Body of pancreas (tissue), 4 donors: ENCODE measurements around the gene SGMS1. TPM values are rescaled to one million over a fixed set of nuclear protein-coding genes. Genes with fewer than 3 reads are reported as not detected.
A peak's percentile ranks its signal among the peaks of the same experiment; 100 is the strongest.

Source experiments
- ATAC-seq: fragments of 150-250 bp; one replicate; pipeline ENCODE4 v1.9.1; 2016
- DNase-seq, 4 donors: peaks; one replicate each; pipeline ENCODE4 v3.0.0-alpha.2; 2019
- H3K27ac ChIP-seq, 4 donors: fragments of 200-600 bp; sonication (generic); 1 replicate in 3 of 4; 2 replicates in 1 of 4; pipeline versions ENCODE4 v1.5.1 to v1.6.1; 2016 to 2019; ENCODE audit warnings: mild to moderate bottlenecking in 1 of 4, mixed read lengths in 1 of 4, moderate library complexity in 1 of 4
- H3K27me3 ChIP-seq, 2 donors: fragments of 200-600 bp; sonication (generic); one replicate each; pipeline ENCODE4 v1.6.0; 2016; ENCODE audit warnings: mild to moderate bottlenecking in 1 of 2
- H3K36me3 ChIP-seq, 2 donors: fragments of 200-600 bp; sonication (generic); replicated peaks in 1 of 2; 2 replicates each; pipeline ENCODE4 v1.5.1; 2016; ENCODE audit warnings: low read depth in 2 of 2; ENCODE audit not compliant: insufficient read depth in 1 of 2
- H3K4me1 ChIP-seq: fragments of 200-600 bp; sonication (generic); one replicate; pipeline ENCODE4 v1.6.0; 2016
- H3K4me3 ChIP-seq, 2 donors: fragments of 200-600 bp; sonication (generic); 1 replicate in 1 of 2; 2 replicates in 1 of 2; pipeline ENCODE4 v1.5.1; 2016 to 2019
- H3K9me3 ChIP-seq, 3 donors: fragments of 200-600 bp; sonication (generic); 1 replicate in 2 of 3; 2 replicates in 1 of 3; pipeline ENCODE4 v1.5.1; 2016
- CTCF ChIP-seq, 7 experiments: fragments of 450-650 bp in 4 of 7; fragments of 200-600 bp in 3 of 7; sonication (generic) in 3 of 7; IDR thresholded peaks; one replicate each; pipeline ENCODE4 v1.5.1; 2016 to 2019; ENCODE audit warnings: antibody characterized with exemption in 7 of 7
- POLR2A ChIP-seq, 3 donors: fragments of 450-650 bp; IDR thresholded peaks; one replicate each; pipeline ENCODE4 v1.6.1; 2016; ENCODE audit warnings: antibody characterized with exemption in 3 of 3, mild to moderate bottlenecking in 2 of 3
- WGBS, 2 donors: methylation state at CpG; one replicate each; pipeline ENCODE4 v1.1.5; 2017; 5-methylcytosine and 5-hydroxymethylcytosine counted together
- intact Hi-C: fragments of 100-400 bp; cut with DNase I; formaldehyde crosslinking; loops from one replicate; pipeline ENCODE4 v1.15.1; 2023
- total RNA-seq, 2 donors: library from RNA; depleted of rRNA; stranded (reverse); fragments of >200 nt; gene quantifications; one replicate each; pipeline ENCODE4 v1.1.0, GENCODE V29; 2016

Gene SGMS1
- total RNA-seq, 2 donors from 2014 or later = 46.2 to 68.9 TPM

DNA sequence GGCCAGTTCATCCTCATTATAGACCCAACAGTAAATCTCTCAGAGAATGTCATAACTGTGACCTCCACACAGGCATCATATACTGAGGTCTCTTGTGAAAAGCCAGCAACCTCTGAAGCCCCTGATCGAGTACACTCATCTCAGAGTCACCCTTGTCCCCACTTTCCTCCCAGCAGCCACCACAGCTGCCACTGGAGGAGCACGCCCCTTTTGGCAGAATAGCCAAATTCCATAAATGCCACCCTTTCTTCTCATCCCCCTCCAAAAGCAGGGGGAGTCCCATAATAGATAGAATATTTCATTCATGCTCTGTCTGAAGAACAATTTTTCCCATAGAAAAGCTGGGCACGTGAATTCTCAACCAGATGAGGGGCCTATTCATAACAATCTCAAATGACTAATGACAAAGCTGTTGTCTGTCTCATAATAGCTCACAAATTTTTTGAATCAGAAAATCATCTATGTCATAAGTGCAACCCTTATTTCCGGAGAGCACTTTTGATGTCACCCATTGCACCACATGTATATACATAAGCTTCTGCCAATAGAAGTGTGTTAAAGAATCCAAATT lies 47.4 kb downstream of the SGMS1 start:
- intact Hi-C loops = no loop called here
- Histone ChIP-seq H3K27me3 (no peaks in the 10 kb centered on the region), H3K36me3 (no peaks in the 10 kb centered on the region), H3K27ac (peak overlapping the region in 3 of 4 donors; percentile 67 to 88 (median 67)), H3K4me3 (no peak overlapping the region), H3K9me3 (no peaks in the 10 kb centered on the region), H3K4me1 (peaks cover 72% of the 10 kb centered on the region)
- ATAC-seq = no peak
- 63 to 75% methylated on average over 4 of the region's 4 CpGs for WGBS, 2 donors
- no peak for DNase-seq
- TF ChIP-seq CTCF (IDR thresholded peaks at IDR 0.05) (no peak), POLR2A (IDR thresholded peaks at IDR 0.05) (no peak)

DNA sequence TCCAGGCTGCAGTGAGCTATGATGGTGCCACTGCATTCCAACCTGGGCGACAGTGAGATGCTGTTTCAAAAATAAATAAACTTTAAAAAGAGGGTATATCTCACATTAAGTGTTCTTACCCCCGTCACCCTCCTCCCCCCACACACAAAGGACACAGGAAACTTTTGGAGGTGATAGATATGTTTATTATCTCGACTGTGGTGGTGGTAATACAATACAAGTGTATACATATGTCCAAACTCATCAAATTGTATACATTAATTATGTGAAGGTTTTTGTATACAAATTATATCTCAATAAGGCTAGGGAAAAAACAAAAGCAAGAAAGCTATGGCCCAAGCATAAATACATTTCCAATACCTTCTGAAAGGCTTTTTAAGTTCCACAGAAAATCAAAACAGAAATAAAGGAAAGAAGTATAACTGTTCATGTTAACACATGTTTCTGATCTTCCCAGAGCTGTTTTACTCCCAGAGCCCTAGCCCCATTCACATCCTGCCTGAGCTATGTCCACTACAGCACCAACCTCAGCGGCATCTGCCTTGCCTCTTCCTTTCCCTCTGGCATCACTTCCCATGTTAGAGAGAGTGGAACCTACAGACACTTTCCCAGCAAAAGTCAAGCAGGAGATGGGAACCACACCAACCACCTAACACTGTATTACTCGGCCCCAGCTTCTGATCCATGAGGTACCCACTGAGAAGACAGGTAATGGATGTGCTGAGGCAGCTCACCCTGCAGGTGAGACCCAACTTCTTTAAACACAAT lies 48.1 kb downstream of the SGMS1 start:
- Histone ChIP-seq H3K36me3 (no peaks in the 10 kb centered on the region), H3K4me1 (peaks cover 66% of the 10 kb centered on the region), H3K4me3 (no peak overlapping the region), H3K9me3 (no peaks in the 10 kb centered on the region), H3K27ac (peak overlapping the region in 2 of 4 donors; percentile 39 to 88), H3K27me3 (no peaks in the 10 kb centered on the region)
- TF ChIP-seq CTCF (IDR thresholded peaks at IDR 0.05) (no peak), POLR2A (IDR thresholded peaks at IDR 0.05) (no peak)
- 78 to 84% methylated on average over 5 of the region's 5 CpGs for WGBS, 2 donors
- no peak for DNase-seq
- intact Hi-C loops = no loop called here
- no peak for ATAC-seq

- ATAC-seq = no peak
Observed at GRCh38 chr10:50574931-50575330, 48.8 kb downstream of the SGMS1 start.

GRCh38 chr10:50574305-50574704 lies 49.5 kb downstream of the SGMS1 start:
- Histone ChIP-seq H3K4me3 (no peak overlapping the region), H3K9me3 (no peaks in the 10 kb centered on the region), H3K27me3 (no peaks in the 10 kb centered on the region), H3K4me1 (peaks cover 58% of the 10 kb centered on the region), H3K36me3 (no peaks in the 10 kb centered on the region), H3K27ac (no peak overlapping the region)
- ATAC-seq (no peak), DNase-seq (no peak)
- intact Hi-C loops = no loop called here
- TF ChIP-seq CTCF (IDR thresholded peaks at IDR 0.05) (no peak), POLR2A (IDR thresholded peaks at IDR 0.05) (no peak)

More at GRCh38 chr10:50574931-50575330, 48.8 kb downstream of the SGMS1 start:
- Histone ChIP-seq H3K27ac (no peak overlapping the region), H3K27me3 (no peaks in the 10 kb centered on the region), H3K9me3 (no peaks in the 10 kb centered on the region), H3K36me3 (no peaks in the 10 kb centered on the region), H3K4me1 (peaks cover 60% of the 10 kb centered on the region), H3K4me3 (no peak overlapping the region)
- intact Hi-C loops = no loop called here
- no peak for DNase-seq
- WGBS, 2 donors = 86 to 90% methylated on average over 5 of the region's 5 CpGs
- TF ChIP-seq CTCF (IDR thresholded peaks at IDR 0.05) = no peak
- no peak for TF ChIP-seq POLR2A (IDR thresholded peaks at IDR 0.05)
